ENCODE data around the gene BTBD16.

Gene BTBD16

DNA sequence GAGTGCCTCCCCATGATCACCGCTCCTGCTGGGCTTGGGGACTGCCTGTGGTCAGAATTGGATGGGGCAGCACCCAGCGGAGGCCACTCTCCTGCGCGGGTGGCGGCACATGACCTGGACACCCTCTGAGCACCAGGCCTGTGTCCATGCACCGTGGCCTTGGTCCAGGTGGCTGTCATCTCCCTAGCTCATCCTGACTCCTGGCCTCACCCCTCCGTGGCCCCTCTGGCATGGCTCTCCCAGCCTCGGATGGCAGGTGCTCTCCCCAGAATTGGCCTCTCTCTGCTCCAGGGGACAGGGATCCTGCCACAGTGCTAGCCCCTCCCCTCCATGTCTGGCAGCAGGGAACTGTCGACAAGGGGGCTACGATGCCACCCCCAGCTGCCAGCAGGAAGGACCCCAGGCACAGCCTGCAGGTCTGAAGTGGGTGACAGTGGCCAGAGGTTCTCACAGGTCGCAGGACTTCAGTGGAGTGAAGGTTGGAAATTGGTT, 37.2 kb upstream of the BTBD16 start:
- TF ChIP-seq POLR2AphosphoS5 (IDR thresholded peaks at IDR 0.05; ENCODE audit: low read depth, low read length) (no peak), POLR2A (IDR thresholded peaks at IDR 0.05; ENCODE audit: low read depth, low read length) (no peak), SPI1 (IDR thresholded peaks at IDR 0.05; ENCODE audit: low read depth, low read length) (no peak), PAX5 (IDR thresholded peaks at IDR 0.05; ENCODE audit: insufficient read depth, low read length, severe bottlenecking) (no peak), POU2F2 (IDR thresholded peaks at IDR 0.05; ENCODE audit: low read depth, low read length) (no peak), TAF1 (IDR thresholded peaks at IDR 0.05; ENCODE audit: low read depth, low read length) (no peak)
- FAIRE-seq (no peak), DNase-seq (ENCODE audit: insufficient read length, low spot score) (no peak)

DNA sequence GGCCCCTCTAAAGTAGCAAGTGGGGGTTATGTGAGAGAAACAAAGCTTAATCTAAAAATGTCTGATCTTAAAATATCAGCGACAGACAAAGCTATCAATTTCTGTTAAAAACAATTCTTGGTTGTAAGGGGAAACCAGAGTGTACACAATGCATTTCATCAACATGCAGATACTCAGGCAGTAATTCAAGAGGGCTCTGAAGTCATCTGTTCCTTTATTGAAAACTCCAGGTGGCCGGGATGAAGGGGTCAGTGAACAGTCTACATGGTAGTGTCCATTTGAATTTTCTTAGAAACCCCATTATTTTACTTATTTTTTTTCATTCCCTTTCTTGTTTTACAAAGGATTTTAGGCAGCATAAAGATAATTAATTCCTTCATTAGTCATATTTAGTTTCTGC, 36.7 kb upstream of the BTBD16 start:
- TF ChIP-seq TAF1 (IDR thresholded peaks at IDR 0.05; ENCODE audit: low read depth, low read length) (no peak), PAX5 (IDR thresholded peaks at IDR 0.05; ENCODE audit: insufficient read depth, low read length, severe bottlenecking) (no peak), POLR2A (IDR thresholded peaks at IDR 0.05; ENCODE audit: low read depth, low read length) (no peak)
- FAIRE-seq = no peak
- no peak for DNase-seq (ENCODE audit: insufficient read length, low spot score)

DNA sequence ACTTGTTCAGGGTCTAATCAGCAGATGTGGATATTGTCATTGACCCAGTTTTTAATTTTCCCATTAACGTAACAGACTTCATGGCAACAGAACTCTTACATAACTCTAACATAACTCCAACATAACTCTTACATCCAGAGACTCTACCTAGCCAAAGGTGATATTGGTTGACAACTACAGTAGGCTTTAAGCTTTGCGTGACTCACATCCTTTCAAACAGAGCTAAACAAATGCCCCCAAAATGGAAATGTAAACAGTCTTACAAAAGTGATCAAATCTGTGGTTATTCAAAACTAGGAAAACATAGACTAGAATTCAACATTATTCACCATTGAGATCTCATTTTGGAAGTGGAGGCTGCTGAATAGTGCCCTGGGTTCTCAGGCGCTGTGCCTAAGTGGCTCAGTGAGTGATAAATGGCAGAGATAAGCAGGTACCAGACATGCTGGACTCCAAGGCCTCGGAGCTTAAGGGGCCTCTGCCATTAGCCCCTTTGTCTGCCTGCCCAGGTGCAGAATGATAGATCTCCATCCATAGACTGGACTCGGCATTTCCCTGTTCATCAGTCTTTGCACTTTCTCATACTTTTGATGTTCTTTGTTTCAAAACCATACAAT, 34.3 kb upstream of the BTBD16 start:
- no peak for TF ChIP-seq SPI1 (IDR thresholded peaks at IDR 0.05; ENCODE audit: low read depth, low read length)
- no peak for DNase-seq (ENCODE audit: insufficient read length, low spot score)
- no peak for FAIRE-seq

DNA sequence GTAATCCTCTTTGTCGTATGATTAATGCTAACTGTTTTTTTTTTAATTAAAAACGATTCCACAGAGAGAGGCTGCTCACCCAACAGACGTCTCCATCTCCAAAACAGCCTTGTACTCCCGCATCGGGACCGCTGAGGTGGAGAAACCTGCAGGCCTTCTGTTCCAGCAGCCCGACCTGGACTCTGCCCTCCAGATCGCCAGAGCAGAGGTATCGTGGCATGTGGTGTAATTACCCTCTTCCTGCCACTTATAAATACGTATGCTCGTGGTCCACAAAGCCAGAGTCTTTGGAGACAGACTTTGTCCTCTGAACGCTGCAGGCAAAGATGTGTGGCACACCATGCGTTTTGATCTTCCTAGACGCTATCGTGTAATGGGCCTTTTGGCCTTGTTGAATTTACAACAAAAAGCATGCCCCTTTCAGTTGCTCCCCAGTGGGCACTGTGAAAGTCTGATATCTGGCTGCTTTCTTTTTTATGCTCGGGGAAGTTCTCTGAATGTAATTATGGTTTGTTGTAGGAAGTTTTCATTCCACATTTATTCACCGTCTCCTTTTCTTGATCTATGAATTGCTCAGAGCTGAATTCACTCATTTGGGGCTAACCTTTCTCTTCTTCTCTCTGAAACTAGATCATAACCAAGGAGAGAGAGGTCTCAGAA, 33.6 kb upstream of the BTBD16 start:
- DNase-seq (ENCODE audit: insufficient read length, low spot score) (no peak), FAIRE-seq (no peak)
- TF ChIP-seq TAF1 (IDR thresholded peaks at IDR 0.05; ENCODE audit: low read depth, low read length) = no peak

DNA sequence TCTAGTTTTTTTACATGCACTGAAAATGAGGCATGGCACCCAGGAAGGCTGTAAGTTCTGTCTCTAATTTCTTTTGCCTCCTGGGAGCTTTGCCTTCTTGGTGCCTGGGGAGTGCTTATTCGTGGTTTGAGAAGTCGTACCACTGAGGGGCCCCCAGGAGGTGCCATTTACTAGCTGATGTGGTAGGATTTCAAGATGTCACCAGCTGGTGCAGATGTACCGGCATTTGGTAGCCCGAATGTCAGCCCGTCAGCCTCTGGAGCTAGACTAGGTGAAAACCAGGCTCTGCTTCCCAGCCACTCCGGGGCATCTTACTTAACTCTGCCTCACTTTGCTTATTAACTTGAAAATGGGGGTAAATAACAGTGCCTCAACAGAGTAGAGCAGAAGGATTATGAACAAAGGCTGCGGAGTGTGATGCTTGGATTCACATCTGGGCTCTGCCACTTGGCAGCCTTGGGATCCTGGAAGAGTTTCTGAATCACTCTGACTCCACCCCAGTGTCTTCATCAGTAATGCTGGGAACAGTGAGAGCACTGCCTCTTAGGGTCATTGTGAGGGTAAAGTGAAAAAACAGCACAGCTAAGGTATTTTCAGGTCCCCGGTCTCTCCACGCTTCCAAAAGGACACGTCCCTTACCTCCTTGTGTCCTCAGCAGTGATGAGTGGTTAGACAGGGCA, 31.4 kb upstream of the BTBD16 start:
- TF ChIP-seq POLR2AphosphoS5 (IDR thresholded peaks at IDR 0.05; ENCODE audit: low read depth, low read length) (no peak), POLR2A (IDR thresholded peaks at IDR 0.05; ENCODE audit: low read depth, low read length) (no peak), PAX5 (IDR thresholded peaks at IDR 0.05; ENCODE audit: insufficient read depth, low read length, severe bottlenecking) (no peak), TAF1 (IDR thresholded peaks at IDR 0.05; ENCODE audit: low read depth, low read length) (no peak), SPI1 (IDR thresholded peaks at IDR 0.05; ENCODE audit: low read depth, low read length) (no peak)
- FAIRE-seq (no peak), DNase-seq (ENCODE audit: insufficient read length, low spot score) (no peak)

DNA sequence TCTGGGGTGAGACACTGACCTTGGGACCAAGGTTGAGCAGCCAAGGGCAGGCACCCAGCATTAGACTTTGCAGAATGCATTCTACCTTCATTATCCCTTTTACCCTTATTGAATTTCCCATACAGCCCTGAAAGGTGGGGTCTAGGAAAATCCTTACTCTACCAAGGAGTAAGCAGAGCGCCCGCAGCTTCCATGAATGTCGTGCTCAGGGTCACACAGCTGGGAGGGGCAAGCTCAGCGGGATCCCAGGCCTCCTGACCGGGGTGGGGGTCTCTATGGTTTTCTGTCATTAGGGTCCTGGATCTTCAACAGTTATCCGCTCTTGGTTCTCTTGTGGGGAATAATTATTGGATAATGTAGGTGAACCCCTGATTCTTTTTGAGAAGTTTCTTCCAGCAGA, 30.7 kb upstream of the BTBD16 start:
- no peak for TF ChIP-seq PAX5 (IDR thresholded peaks at IDR 0.05; ENCODE audit: insufficient read depth, low read length, severe bottlenecking)
- no peak for TF ChIP-seq POU2F2 (IDR thresholded peaks at IDR 0.05; ENCODE audit: low read depth, low read length)
- no peak for TF ChIP-seq POLR2AphosphoS5 (IDR thresholded peaks at IDR 0.05; ENCODE audit: low read depth, low read length)
- TF ChIP-seq SPI1 (IDR thresholded peaks at IDR 0.05; ENCODE audit: low read depth, low read length) = no peak
- no peak for TF ChIP-seq TAF1 (IDR thresholded peaks at IDR 0.05; ENCODE audit: low read depth, low read length)
- TF ChIP-seq POLR2A (IDR thresholded peaks at IDR 0.05; ENCODE audit: low read depth, low read length) = no peak
- DNase-seq (ENCODE audit: insufficient read length, low spot score) = no peak
- no peak for FAIRE-seq

DNA sequence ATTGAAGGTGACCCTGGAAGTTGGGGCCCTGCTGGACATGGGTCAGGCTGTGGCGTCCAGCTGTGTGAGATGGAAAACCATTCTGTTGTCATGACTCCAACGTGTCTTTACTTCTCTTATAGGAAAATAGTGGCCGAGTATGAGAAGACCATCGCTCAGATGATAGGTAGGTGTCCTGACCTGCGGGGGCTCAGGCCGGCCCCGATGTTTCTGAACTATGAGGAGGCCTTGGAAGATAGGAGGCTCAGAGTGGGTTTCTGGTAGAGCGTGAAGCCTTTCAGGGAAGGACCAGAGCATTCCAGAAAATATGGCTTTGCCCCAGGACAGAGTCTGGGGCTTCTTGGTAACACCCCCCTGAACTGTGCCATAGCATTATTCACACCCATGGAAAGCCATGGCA, 29.3 kb upstream of the BTBD16 start:
- DNase-seq (ENCODE audit: insufficient read length, low spot score) = no peak
- no peak for TF ChIP-seq SPI1 (IDR thresholded peaks at IDR 0.05; ENCODE audit: low read depth, low read length)
- TF ChIP-seq POLR2A (IDR thresholded peaks at IDR 0.05; ENCODE audit: low read depth, low read length) = no peak
- no peak for TF ChIP-seq POU2F2 (IDR thresholded peaks at IDR 0.05; ENCODE audit: low read depth, low read length)
- no peak for TF ChIP-seq POLR2AphosphoS5 (IDR thresholded peaks at IDR 0.05; ENCODE audit: low read depth, low read length)
- TF ChIP-seq PAX5 (IDR thresholded peaks at IDR 0.05; ENCODE audit: insufficient read depth, low read length, severe bottlenecking) = no peak
- no peak for TF ChIP-seq TAF1 (IDR thresholded peaks at IDR 0.05; ENCODE audit: low read depth, low read length)
- FAIRE-seq = no peak

DNA sequence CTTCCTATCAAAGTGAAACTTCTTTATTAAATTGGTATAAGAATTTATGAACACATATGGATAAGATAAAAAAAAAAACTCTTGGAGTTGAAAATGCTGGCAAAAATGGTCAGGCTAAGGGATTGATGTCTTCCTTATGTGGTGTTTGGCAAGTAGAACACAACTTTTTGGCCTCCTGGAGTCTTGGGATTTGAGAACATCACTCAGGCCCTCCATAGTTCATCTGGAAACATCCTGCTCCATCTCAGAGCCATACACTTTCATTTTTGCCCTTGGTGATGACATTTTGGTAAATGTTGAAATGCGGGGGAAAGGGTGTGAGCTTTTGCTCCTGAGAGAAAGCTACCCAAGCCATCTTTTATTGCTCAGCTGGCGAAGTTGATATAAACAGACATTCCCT, 27.5 kb upstream of the BTBD16 start:
- FAIRE-seq (no peak), DNase-seq (ENCODE audit: insufficient read length, low spot score) (no peak)
- TF ChIP-seq PAX5 (IDR thresholded peaks at IDR 0.05; ENCODE audit: insufficient read depth, low read length, severe bottlenecking) (no peak), POLR2A (IDR thresholded peaks at IDR 0.05; ENCODE audit: low read depth, low read length) (no peak), TAF1 (IDR thresholded peaks at IDR 0.05; ENCODE audit: low read depth, low read length) (no peak), POLR2AphosphoS5 (IDR thresholded peaks at IDR 0.05; ENCODE audit: low read depth, low read length) (no peak), POU2F2 (IDR thresholded peaks at IDR 0.05; ENCODE audit: low read depth, low read length) (no peak), SPI1 (IDR thresholded peaks at IDR 0.05; ENCODE audit: low read depth, low read length) (no peak)

DNA sequence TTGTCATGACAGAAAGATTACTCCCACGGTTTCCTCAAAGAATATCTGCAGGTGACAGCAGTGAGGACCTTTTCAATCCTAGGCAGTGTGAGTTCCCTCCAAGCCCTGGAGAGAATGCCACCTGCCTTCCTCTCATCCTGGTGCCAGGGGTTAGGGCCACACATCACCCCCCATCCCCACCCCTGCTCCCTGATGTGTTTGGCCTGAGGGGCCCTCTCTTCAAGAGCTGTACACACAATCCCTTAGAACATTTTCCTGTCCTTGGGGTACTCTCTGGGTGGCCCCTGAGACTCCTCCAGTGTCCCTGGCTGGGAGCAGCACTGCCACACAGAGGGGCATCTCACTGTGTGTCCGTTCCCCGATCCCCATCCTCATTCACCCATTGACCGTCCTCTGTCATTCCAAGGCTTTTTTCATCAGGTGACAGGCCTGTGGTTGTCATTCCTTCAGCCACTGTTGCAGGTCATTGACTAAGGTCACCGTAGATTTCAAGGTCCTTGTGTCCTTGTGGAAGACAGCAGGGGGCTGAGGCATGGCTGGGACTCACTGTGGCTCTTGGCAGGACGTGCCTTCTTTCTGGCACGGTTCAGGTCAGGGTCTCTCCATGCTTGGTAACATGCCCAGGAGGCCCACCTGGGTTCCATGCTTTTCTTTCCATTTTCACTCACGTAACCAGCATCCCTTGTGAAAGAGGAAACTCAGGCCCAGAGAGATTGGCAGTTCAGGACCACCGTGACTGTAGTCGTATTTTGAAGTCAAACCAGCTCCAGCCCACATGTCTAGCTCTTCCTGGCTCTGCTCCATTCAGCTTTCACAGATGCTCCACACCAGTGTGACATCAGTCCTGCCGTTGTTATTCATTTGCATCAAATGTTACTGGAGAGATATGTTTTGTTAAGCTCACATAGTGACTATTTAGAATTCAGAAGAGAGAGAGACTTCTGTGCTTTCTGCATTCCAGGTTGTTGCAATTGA, 26.8 kb upstream of the BTBD16 start:
- TF ChIP-seq POLR2A (IDR thresholded peaks at IDR 0.05; ENCODE audit: low read depth, low read length) (no peak), TAF1 (IDR thresholded peaks at IDR 0.05; ENCODE audit: low read depth, low read length) (no peak), SPI1 (IDR thresholded peaks at IDR 0.05; ENCODE audit: low read depth, low read length) (no peak), POLR2AphosphoS5 (IDR thresholded peaks at IDR 0.05; ENCODE audit: low read depth, low read length) (no peak), PAX5 (IDR thresholded peaks at IDR 0.05; ENCODE audit: insufficient read depth, low read length, severe bottlenecking) (no peak), POU2F2 (IDR thresholded peaks at IDR 0.05; ENCODE audit: low read depth, low read length) (no peak)
- FAIRE-seq (no peak), DNase-seq (ENCODE audit: insufficient read length, low spot score) (no peak)
